NOMO-1 treated with DMSO at 0.1 percent for 48 hours (cell line): ENCODE measurements around the gene SKAP1.
A peak's percentile ranks its signal among the peaks of the same experiment; 100 is the strongest.
"Not testable (repeated sequence)": the region's sequence is repeated elsewhere in the genome, so short reads cannot be mapped to it uniquely, and the experiment has no call there.

ENCODE experiments used
- DNase-seq: peaks from one replicate; lab custom pipeline; 2025; ENCODE audit not compliant: unreplicated experiment; lab: John Stamatoyannopoulos, UW

The SKAP1 gene

DNA sequence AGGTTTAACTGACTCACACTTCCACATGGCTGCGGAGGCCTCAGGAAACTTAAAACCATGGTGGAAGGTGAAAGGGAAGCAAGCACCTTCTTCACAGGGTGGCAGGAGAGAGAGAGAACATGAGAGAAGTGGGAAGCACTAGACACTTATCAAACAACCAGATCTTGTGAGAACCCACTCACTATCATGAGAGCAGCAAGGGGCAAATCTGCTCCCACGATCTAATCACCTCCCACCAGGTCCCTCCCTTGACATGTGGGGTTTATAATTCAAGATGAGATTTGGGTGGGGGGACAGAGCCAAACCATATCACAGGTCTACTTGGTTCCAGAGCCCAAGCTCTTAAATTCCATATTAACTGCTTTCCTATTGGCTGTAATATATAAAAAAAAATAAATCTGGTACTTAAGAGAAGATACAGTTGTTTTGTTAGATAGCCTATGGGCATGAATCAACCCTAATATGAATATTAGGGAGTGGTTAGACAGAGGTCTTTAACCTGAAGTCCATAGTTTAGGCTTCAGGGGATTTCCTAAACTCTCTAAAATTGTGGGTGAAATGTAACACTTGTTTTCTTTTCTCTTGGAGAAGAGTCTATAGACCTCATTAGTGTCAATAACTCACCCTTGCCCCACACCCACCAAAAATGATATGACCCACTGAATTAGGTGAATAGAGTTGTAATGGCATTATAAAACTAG lies 56.7 kb downstream of the SKAP1 start:
- DNase-seq: no peak

DNA sequence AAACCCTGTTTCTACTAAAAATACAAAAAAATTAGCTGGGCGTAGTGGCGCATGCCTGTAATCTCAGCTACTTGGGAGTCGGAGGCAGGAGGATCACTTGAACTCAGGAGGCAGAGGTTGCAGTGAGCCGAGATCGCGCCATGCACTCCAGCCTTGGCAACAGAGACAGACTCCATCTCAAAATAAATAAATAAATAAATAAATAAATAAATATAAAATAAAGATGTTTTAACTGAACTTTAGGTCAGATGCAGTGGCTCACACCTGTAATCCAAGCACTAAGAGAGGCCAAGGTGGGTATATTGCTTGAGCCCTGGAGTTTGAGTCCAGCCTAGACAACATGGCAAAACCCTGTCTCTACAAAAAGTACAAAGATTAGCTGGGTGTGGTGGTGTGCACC lies 61.0 kb downstream of the SKAP1 start:
- not testable (repeated sequence) for DNase-seq

- DNase-seq: no peak
These were observed 61.6 kb downstream of the SKAP1 start for GRCh38 chr17:48368352-48368908.

GRCh38 chr17:48363161-48363560 lies 66.9 kb downstream of the SKAP1 start:
- DNase-seq: no peak

DNA sequence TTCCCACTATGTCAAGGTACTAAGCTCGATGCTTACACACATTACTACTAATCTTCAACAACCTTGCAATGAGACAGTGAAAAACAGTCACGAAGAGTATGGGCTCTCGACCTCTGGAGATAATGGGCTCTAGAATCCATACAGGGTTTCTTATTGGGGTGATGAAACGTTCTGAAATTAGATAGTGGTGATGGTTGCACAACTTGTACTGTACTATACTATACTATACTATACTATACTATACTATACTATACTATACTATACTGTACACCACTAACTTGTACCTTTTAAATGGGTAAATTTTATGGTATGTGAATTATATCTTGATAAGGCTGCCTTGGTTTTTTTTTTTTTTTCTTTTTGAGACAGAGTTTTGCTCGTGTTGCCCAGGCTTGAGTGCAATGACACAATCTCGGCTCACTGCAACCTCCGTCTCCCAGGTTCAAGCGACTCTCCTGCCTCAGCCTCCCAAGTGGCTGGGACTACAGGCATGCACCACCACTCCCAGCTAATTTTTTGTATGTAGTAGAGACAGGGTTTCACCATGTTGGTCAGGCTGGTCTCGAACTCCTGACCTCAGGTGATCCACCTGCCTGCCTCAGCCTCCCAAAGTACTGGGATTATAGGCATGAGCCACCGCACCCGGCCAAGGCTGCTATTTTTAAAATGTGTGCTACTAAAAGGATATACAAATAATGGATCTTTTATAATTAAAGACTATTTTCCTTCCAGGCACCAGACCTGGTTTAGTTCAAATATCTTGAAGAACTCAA lies 69.0 kb downstream of the SKAP1 start:
- DNase-seq: not testable (repeated sequence)

GRCh38 chr17:48357779-48358602 lies 72.0 kb downstream of the SKAP1 start:
- DNase-seq: peak; percentile 68

- DNase-seq: no peak
These were observed 73.1 kb downstream of the SKAP1 start for GRCh38 chr17:48356866-48357265.

DNA sequence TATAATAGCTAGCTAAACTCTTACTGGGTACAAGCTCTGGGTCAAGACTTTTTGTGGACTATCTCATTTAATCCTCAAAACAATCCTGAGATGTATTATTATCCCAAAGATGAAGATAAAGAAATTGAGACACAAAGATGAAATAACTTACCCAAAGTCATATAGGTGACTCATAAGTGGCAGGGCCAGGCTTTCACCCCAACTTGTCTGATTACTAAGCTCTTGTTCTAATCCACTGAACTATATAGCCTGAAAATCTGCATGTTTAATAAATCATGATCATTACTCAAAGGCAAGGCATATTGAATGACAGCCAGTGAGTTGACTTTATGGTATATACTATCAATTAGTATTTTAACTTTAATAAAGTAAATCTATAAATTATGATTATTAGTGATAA lies 77.4 kb downstream of the SKAP1 start:
- DNase-seq: no peak

GRCh38 chr17:48351911-48352332 lies 78.1 kb downstream of the SKAP1 start:
- peak; percentile 13 for DNase-seq

- DNase-seq: no peak
These were observed 81.7 kb downstream of the SKAP1 start for GRCh38 chr17:48348352-48348751.

GRCh38 chr17:48347177-48347576 lies 82.8 kb downstream of the SKAP1 start:
- DNase-seq: no peak

GRCh38 chr17:48344251-48344650 lies 85.8 kb downstream of the SKAP1 start:
- no peak for DNase-seq

DNA sequence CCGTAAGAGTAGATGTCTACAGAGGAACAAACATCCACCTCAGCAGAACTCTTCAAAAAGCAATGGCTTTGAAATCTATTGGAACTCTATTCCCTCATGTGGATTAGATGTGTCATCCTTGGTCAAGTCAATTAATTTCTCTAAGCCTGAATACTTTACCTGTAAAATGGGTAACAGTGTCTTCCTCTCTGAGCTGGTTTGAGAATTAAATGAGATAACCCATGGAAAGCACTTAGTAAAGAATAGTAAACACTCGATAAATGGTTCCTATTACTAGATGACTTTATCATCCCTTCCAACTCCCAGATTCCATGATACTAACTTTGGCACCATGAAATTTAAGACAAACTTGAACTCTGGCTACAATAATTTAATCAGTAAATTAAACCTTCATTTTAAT lies 89.1 kb downstream of the SKAP1 start:
- DNase-seq: no peak

DNA sequence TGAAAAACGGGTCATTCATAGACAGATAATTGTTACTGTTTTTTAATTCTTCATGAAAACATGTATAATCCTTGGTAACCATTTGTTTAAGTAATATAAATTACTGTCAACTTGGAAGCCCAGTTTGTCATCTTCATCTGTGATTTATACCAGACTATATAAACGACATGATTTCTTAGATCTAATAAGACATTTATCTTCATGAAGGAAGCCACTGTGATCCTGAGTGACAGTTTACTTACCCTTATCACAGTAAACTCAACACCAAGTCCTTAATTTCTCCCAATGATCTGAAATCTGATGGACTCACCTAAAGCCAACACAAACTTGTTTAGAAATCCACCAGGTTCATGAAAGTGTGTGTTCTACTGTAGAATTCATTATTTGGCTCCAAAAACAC lies 91.3 kb downstream of the SKAP1 start:
- no peak for DNase-seq

DNA sequence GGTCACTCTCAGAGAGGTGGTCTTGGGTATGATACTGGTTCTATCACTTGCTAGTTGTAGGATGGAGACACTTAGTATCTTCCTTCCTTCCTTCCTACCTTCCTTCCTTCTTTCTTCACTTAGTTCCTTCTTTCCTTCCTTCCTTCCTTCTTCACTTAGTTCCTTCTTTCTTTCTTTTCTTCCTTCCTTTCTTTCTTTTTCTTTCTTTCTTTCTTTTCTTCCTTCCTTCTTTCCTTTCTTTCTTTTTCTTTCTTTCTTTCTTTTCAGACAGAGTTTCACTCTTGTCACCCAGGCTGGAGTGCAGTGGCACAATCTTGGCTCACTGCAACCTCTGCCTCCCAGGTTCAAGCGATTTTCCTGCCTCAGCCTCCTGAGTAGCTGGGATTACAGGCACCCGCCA lies 92.1 kb downstream of the SKAP1 start:
- not testable (repeated sequence) for DNase-seq

DNA sequence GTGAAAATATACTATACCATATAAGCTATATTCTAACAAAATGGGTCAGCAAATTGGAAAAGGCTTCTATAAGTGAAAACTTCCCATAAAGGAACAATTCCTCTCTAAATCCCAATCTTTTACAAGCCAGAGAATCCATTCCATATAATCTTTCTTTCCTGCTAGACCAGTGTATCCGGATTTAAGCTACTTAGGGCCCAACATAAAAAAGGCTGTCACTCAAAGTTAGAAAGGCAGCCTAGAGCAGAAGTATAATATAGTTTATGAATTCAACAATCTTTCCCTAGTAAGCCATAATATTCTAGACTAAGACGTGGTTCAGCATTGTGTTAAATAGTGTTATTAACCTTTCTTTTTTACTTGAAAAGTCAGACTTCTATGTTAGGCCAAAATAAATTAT lies 93.0 kb downstream of the SKAP1 start:
- no peak for DNase-seq

- peak; percentile 54 for DNase-seq
These were observed 94.0 kb downstream of the SKAP1 start for GRCh38 chr17:48335858-48336500.

DNA sequence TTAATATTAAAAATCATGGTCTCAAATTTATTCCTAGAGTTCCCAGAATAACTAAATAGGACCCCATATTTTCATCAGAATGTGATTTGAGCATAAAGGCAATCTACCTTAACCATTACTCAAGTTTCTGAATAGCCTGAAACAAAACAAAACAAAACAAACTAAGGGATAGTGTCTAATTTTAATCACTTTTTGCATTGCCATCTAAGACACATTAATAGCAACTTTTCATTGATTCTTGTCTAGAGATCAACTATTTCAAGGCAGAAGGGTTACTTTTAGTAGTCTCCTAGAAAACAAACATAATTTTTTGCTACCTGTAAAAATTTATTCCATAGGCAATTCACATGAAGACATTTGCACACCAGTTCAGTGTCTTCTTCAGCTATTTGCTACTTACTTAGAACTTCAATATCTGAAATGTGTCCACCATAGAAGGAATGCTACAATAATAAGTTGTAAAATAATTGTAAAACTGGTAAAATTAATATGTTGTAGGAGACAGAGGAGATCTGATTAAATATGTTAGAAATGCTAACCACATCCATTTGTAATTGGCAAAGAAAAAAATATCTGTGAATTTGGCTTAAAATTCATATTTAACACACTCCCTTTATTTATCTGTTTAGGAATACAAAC lies 94.7 kb downstream of the SKAP1 start:
- no peak for DNase-seq

- peak; percentile 49 for DNase-seq
These were observed 96.9 kb downstream of the SKAP1 start for GRCh38 chr17:48333034-48333530.

- DNase-seq: no peak
These were observed 99.1 kb downstream of the SKAP1 start for GRCh38 chr17:48330887-48331286.
